ENCODE measurements around the gene CALCOCO1.
A peak's percentile ranks its signal among the peaks of the same experiment; 100 is the strongest.

CALCOCO1 gene, protein sequence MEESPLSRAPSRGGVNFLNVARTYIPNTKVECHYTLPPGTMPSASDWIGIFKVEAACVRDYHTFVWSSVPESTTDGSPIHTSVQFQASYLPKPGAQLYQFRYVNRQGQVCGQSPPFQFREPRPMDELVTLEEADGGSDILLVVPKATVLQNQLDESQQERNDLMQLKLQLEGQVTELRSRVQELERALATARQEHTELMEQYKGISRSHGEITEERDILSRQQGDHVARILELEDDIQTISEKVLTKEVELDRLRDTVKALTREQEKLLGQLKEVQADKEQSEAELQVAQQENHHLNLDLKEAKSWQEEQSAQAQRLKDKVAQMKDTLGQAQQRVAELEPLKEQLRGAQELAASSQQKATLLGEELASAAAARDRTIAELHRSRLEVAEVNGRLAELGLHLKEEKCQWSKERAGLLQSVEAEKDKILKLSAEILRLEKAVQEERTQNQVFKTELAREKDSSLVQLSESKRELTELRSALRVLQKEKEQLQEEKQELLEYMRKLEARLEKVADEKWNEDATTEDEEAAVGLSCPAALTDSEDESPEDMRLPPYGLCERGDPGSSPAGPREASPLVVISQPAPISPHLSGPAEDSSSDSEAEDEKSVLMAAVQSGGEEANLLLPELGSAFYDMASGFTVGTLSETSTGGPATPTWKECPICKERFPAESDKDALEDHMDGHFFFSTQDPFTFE

GRCh38 chr12:53727310-53728041 is at the start of gene CALCOCO1:
CALCOCO1 (minus strand) TSS chr12:53727452; CDS start chr12:53725242, 2,210 bp downstream.
- TF ChIP-seq CTCF (IDR thresholded peaks at IDR 0.05; ENCODE audit: insufficient read depth, missing control alignments) = no peak
- FAIRE-seq (no peak), DNase-seq (ENCODE audit: insufficient read length, low spot score) (peak; percentile 87)

DNA sequence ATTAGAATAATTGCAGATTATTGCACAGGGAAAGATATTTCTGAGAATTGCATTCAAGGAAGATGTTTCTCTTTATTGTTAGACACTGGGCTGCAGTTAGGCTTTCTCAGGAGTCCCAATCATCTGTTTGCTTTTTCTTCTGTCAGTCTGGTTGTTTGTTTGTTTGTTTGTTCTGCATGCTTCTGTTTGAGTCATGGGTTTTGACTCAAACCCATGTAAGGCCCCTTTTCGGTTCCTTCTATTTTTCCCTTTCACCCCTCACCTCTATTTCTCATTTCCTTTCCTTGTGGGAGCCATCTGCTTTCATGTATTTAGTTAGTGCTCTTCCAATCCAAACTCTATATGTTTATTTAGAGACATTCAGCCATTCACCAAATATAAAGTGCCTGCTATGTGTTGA is 49.6 kb upstream of the CALCOCO1 start:
- no peak for DNase-seq (ENCODE audit: insufficient read length, low spot score)
- FAIRE-seq = no peak
- no peak for TF ChIP-seq CTCF (IDR thresholded peaks at IDR 0.05; ENCODE audit: insufficient read depth, missing control alignments)

GRCh38 chr12:53775478-53776145 is 48.4 kb upstream of the CALCOCO1 start:
- DNase-seq (ENCODE audit: insufficient read length, low spot score) (no peak), FAIRE-seq (no peak)
- no peak for TF ChIP-seq CTCF (IDR thresholded peaks at IDR 0.05; ENCODE audit: insufficient read depth, missing control alignments)

- TF ChIP-seq CTCF (IDR thresholded peaks at IDR 0.05; ENCODE audit: insufficient read depth, missing control alignments) = no peak
- DNase-seq (ENCODE audit: insufficient read length, low spot score) (no peak), FAIRE-seq (no peak)
Measured at GRCh38 chr12:53770281-53770680, 43.0 kb upstream of the CALCOCO1 start.

DNA sequence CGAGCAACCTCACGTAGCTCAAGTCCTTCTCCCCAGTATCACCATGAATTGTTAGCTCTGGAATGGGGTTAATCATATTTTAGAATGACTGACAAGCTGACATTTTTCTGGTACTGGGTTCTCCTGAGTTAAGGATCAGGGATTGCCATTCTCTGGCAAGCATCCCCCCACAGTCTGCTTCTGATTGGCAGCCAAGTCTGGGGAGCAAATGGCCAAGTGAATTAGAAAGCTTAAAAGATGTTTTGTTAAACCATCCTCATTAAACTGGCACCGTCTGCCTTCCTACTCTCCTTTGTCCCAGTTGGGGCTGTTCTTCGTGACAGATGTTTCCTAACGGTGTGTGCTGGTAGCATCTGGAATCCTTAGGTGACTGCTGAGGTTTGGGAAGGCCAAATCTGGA is 41.7 kb upstream of the CALCOCO1 start:
- TF ChIP-seq CTCF (IDR thresholded peaks at IDR 0.05; ENCODE audit: insufficient read depth, missing control alignments) = no peak
- DNase-seq (ENCODE audit: insufficient read length, low spot score) (no peak), FAIRE-seq (no peak)

GRCh38 chr12:53766881-53767280 is 39.6 kb upstream of the CALCOCO1 start:
- FAIRE-seq (no peak), DNase-seq (ENCODE audit: insufficient read length, low spot score) (no peak)
- TF ChIP-seq CTCF (IDR thresholded peaks at IDR 0.05; ENCODE audit: insufficient read depth, missing control alignments) = no peak

Data from D721Med (cell line).